Endometrial microvascular endothelial cells (primary cell): ENCODE data around the gene NDUFB5. TPM values are rescaled to one million over a fixed set of nuclear protein-coding genes. Genes with fewer than 3 reads are reported as not detected.
"Not testable (repeated sequence)": the region's sequence is repeated elsewhere in the genome, so short reads cannot be mapped to it uniquely, and the experiment has no call there.

ENCODE experiments used
- in situ Hi-C: cut with HindIII; loops from 2 replicates; pipeline ENCODE4 v1.10.0; 2017; ENCODE audit warnings: low sequenced_read_pairs, low pct_unique_long_range_greater_than_20kb; ENCODE audit errors: inconsistent ontology term
- total RNA-seq: library from RNA; depleted of rRNA; stranded (reverse); fragments of >200 nt; gene quantifications from one replicate; pipeline ENCODE4 v1.2.3, GENCODE V29; 2015; ENCODE audit errors: inconsistent ontology term

The NDUFB5 gene
- total RNA-seq, 1 donor from 2014 or later: 76.8 TPM

- in situ Hi-C loops: no loop called here
These were observed 17.4 kb downstream of the NDUFB5 start for GRCh38 chr3:179622023-179622422.

GRCh38 chr3:179624451-179624850, 19.9 kb downstream of the NDUFB5 start:
- in situ Hi-C loops: no loop called here

- in situ Hi-C loops: no loop called here
These were observed 26.3 kb downstream of the NDUFB5 start for GRCh38 chr3:179630753-179631451.

- in situ Hi-C loops: no loop called here
These were observed 35.9 kb downstream of the NDUFB5 start for GRCh38 chr3:179640469-179640868.

- in situ Hi-C loops: no loop called here
These were observed 38.3 kb downstream of the NDUFB5 start for GRCh38 chr3:179642871-179643270.

- in situ Hi-C loops: not testable (repeated sequence)
These were observed 39.2 kb downstream of the NDUFB5 start for GRCh38 chr3:179643837-179644236.

GRCh38 chr3:179646177-179646576, 41.6 kb downstream of the NDUFB5 start:
- in situ Hi-C loops: no loop called here

GRCh38 chr3:179651687-179652446, 47.3 kb downstream of the NDUFB5 start:
- in situ Hi-C loops: no loop called here

- in situ Hi-C loops: no loop called here
These were observed 48.0 kb downstream of the NDUFB5 start, which contains the start of gene USP13 for GRCh38 chr3:179652447-179653095. Gene USP13 (plus strand): TSS chr3:179653040. CDS start chr3:179653226, 186 bp downstream.

GRCh38 chr3:179653096-179653797, 48.7 kb downstream of the NDUFB5 start:
- in situ Hi-C loops: no loop called here

GRCh38 chr3:179655236-179655635, 50.6 kb downstream of the NDUFB5 start:
- in situ Hi-C loops: no loop called here

- in situ Hi-C loops: no loop called here
These were observed 54.0 kb downstream of the NDUFB5 start for GRCh38 chr3:179658606-179659005.

GRCh38 chr3:179660872-179661271, 56.3 kb downstream of the NDUFB5 start:
- in situ Hi-C loops: no loop called here

GRCh38 chr3:179661777-179662176, 57.2 kb downstream of the NDUFB5 start:
- in situ Hi-C loops: no loop called here

- in situ Hi-C loops: no loop called here
These were observed 58.5 kb downstream of the NDUFB5 start for GRCh38 chr3:179663093-179663492.

- in situ Hi-C loops: no loop called here
These were observed 61.4 kb downstream of the NDUFB5 start for GRCh38 chr3:179666030-179666429.

GRCh38 chr3:179666436-179667035, 61.9 kb downstream of the NDUFB5 start:
- in situ Hi-C loops: no loop called here

GRCh38 chr3:179668429-179668828, 63.8 kb downstream of the NDUFB5 start:
- in situ Hi-C loops: no loop called here

- in situ Hi-C loops: no loop called here
These were observed 65.7 kb downstream of the NDUFB5 start for GRCh38 chr3:179670311-179670710.
